ENCODE measurements around the gene CLIC1.

CLIC1 gene

GRCh38 chr6:31768363-31769257 is 32.3 kb upstream of the CLIC1 start:
- no peak for DNase-seq

- DNase-seq, result no peak
These were observed 30.8 kb upstream of the CLIC1 start for GRCh38 chr6:31767096-31767645.

GRCh38 chr6:31765910-31766794 is 29.8 kb upstream of the CLIC1 start:
- DNase-seq, result no peak

GRCh38 chr6:31765559-31765909 is 29.2 kb upstream of the CLIC1 start:
- DNase-seq, result no peak

- DNase-seq, result no peak
These were observed 27.9 kb upstream of the CLIC1 start for GRCh38 chr6:31764198-31764597.

- DNase-seq, result no peak
These were observed 27.2 kb upstream of the CLIC1 start for GRCh38 chr6:31763619-31763940.

GRCh38 chr6:31762878-31763618 is 26.7 kb upstream of the CLIC1 start:
- DNase-seq, result no peak

- DNase-seq, result no peak
These were observed 26.0 kb upstream of the CLIC1 start, which contains the start of gene SAPCD1 for GRCh38 chr6:31762356-31762755. Gene SAPCD1 (plus strand): TSS chr6:31762656. CDS start chr6:31763055, 399 bp downstream.

- DNase-seq, result no peak
These were observed 25.0 kb upstream of the CLIC1 start for GRCh38 chr6:31761343-31761742.

- no peak for DNase-seq
These were observed 24.5 kb upstream of the CLIC1 start for GRCh38 chr6:31760790-31761189.

GRCh38 chr6:31758281-31758680 is 22.0 kb upstream of the CLIC1 start:
- DNase-seq, result no peak

- no peak for DNase-seq
These were observed 16.5 kb upstream of the CLIC1 start for GRCh38 chr6:31752739-31753319.

GRCh38 chr6:31750411-31751022 is 14.2 kb upstream of the CLIC1 start:
- no peak for DNase-seq

- no peak for DNase-seq
These were observed 13.1 kb upstream of the CLIC1 start for GRCh38 chr6:31749301-31750036.

- DNase-seq, result no peak
These were observed 8.1 kb upstream of the CLIC1 start for GRCh38 chr6:31744422-31744821.

- DNase-seq, result no peak
These were observed 6.6 kb upstream of the CLIC1 start for GRCh38 chr6:31742894-31743293.

GRCh38 chr6:31741815-31742214 is 5.5 kb upstream of the CLIC1 start:
- DNase-seq, result no peak

GRCh38 chr6:31740397-31741223 is 4.3 kb upstream of the CLIC1 start:
- DNase-seq, result no peak

GRCh38 chr6:31739639-31740396 is 3.5 kb upstream of the CLIC1 start, which contains the start of gene MSH5:
Gene MSH5 (plus strand): TSS chr6:31740005. CDS start chr6:31740467, 462 bp downstream.
- DNase-seq, result peak; percentile 97

Data from CD4-positive, alpha-beta T cell treated with Interleukin-17A for 1 hour (primary cell).